ENCODE measurements around the gene EVI5L. TPM values are rescaled to one million over a fixed set of nuclear protein-coding genes. Genes with fewer than 3 reads are reported as not detected.

The EVI5L gene
- polyA plus RNA-seq, 1 donor from 2014 or later: 50.6 TPM

DNA sequence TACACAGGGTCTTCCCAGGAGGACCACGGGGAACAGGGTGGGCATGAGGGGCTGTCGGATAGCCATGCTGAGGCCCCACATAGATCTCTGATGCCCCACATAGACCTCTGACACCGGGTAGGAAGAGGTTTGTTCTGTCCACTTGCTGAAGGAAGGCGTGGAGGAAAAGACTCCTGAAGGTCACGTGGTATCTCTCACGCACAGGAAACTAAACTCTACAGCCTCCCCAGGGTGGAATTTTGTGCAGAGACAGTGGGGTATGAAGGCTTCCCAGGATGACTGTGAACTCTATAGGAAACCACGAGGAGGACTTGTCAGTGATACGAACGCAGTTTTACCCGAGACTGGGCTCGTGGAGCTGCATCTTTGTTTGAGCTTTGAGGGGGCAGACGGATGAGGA is 2.8 kb downstream of the EVI5L start:
- H3K27ac ChIP-seq (ENCODE audit: low read length): no peak overlapping the region
- H4K20me1 ChIP-seq (ENCODE audit: insufficient read depth): no peaks in the 10 kb centered on the region
- H3K79me2 ChIP-seq (replicated peaks; ENCODE audit: insufficient read depth, low read length): peaks cover 16% of the 10 kb centered on the region
- TF ChIP-seq SMC3 (conservative IDR thresholded peaks at IDR 0.05; ENCODE audit: poor library complexity): no peak
- no peak for TF ChIP-seq RAD21 (conservative IDR thresholded peaks at IDR 0.05)
- TF ChIP-seq, protein P1, sequence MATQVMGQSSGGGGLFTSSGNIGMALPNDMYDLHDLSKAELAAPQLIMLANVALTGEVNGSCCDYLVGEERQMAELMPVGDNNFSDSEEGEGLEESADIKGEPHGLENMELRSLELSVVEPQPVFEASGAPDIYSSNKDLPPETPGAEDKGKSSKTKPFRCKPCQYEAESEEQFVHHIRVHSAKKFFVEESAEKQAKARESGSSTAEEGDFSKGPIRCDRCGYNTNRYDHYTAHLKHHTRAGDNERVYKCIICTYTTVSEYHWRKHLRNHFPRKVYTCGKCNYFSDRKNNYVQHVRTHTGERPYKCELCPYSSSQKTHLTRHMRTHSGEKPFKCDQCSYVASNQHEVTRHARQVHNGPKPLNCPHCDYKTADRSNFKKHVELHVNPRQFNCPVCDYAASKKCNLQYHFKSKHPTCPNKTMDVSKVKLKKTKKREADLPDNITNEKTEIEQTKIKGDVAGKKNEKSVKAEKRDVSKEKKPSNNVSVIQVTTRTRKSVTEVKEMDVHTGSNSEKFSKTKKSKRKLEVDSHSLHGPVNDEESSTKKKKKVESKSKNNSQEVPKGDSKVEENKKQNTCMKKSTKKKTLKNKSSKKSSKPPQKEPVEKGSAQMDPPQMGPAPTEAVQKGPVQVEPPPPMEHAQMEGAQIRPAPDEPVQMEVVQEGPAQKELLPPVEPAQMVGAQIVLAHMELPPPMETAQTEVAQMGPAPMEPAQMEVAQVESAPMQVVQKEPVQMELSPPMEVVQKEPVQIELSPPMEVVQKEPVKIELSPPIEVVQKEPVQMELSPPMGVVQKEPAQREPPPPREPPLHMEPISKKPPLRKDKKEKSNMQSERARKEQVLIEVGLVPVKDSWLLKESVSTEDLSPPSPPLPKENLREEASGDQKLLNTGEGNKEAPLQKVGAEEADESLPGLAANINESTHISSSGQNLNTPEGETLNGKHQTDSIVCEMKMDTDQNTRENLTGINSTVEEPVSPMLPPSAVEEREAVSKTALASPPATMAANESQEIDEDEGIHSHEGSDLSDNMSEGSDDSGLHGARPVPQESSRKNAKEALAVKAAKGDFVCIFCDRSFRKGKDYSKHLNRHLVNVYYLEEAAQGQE (IDR thresholded peaks at IDR 0.05; ENCODE audit: borderline replicate concordance): no peak
- TF ChIP-seq EP300 (conservative IDR thresholded peaks at IDR 0.05; ENCODE audit: poor library complexity, severe bottlenecking): no peak
- no peak for TF ChIP-seq MXI1 (conservative IDR thresholded peaks at IDR 0.05; ENCODE audit: poor library complexity, severe bottlenecking)
- no peak for TF ChIP-seq TAF1 (IDR thresholded peaks at IDR 0.05; ENCODE audit: low read depth)
- TF ChIP-seq, protein P2, sequence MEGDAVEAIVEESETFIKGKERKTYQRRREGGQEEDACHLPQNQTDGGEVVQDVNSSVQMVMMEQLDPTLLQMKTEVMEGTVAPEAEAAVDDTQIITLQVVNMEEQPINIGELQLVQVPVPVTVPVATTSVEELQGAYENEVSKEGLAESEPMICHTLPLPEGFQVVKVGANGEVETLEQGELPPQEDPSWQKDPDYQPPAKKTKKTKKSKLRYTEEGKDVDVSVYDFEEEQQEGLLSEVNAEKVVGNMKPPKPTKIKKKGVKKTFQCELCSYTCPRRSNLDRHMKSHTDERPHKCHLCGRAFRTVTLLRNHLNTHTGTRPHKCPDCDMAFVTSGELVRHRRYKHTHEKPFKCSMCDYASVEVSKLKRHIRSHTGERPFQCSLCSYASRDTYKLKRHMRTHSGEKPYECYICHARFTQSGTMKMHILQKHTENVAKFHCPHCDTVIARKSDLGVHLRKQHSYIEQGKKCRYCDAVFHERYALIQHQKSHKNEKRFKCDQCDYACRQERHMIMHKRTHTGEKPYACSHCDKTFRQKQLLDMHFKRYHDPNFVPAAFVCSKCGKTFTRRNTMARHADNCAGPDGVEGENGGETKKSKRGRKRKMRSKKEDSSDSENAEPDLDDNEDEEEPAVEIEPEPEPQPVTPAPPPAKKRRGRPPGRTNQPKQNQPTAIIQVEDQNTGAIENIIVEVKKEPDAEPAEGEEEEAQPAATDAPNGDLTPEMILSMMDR (IDR thresholded peaks at IDR 0.05; ENCODE audit: poor library complexity, severe bottlenecking): no peak
- no peak for TF ChIP-seq EZH2 (IDR thresholded peaks at IDR 0.05; ENCODE audit: borderline replicate concordance, insufficient read depth, low read length, poor library complexity, severe bottlenecking)
- no peak for TF ChIP-seq POLR2AphosphoS5 (IDR thresholded peaks at IDR 0.05)
- no peak overlapping the region for H2AFZ ChIP-seq (ENCODE audit: low read depth, low read length)
- no peaks in the 10 kb centered on the region for H3K9me3 ChIP-seq (ENCODE audit: low read length)
- H3K36me3 ChIP-seq (ENCODE audit: insufficient read depth, low read length): no peaks in the 10 kb centered on the region
- peak overlapping the region; percentile 74 for H3K4me3 ChIP-seq (ENCODE audit: low read length)
- no peak overlapping the region for H3K9ac ChIP-seq (ENCODE audit: low read length)
- no peaks in the 10 kb centered on the region for H3K27me3 ChIP-seq (ENCODE audit: insufficient read depth, low read depth, low read length)
- H3F3A ChIP-seq (ENCODE audit: insufficient read depth, low read length, poor library complexity, severe bottlenecking): no peaks in the 10 kb centered on the region
- no peaks in the 10 kb centered on the region for H3K9me2 ChIP-seq (ENCODE audit: insufficient read depth, low read length)
- H3K4me2 ChIP-seq (ENCODE audit: low read length): no peak overlapping the region

DNA sequence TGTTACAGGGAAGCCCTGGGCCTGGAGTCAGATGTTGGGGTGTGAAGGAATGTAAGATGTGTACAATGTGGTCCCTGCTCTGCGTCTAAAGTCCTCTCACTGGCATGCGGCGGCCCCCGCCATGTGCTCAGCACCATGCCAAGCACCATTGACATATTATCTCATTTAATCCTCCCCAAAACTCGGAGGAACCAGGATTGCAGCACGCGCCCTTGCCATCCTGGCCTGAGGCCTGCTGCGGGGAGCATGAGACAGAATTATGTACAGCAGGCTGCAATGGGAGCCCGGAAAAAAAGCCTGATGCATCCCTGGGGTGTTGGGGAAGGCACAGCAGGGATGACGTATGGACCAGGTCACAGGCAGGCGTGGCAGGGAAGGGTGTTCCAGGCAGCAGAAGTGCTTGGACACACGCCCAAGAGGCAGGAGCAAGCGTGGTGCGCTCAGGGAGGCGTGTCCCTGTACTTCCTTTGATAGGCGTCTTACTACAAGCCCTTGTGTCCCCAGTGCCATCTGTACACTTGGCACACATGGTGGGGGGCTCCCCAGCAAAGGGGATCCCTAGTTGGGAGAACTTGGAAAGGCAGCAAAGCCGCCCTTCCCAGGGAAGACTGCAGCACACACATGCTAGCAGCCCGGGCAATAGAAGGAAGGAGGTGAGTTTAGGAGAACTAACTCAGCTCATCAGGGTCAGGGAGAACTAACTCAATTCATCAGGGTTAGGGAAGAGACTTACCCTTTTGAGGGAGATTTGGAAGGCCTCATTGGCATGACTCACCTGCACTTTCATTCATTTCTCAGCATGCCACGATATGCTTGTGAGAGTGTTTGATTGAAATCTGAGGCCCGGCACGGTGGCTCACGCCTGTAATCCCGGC is 3.4 kb downstream of the EVI5L start:
- H3K9ac ChIP-seq (ENCODE audit: low read length): no peak overlapping the region
- no peaks in the 10 kb centered on the region for H3F3A ChIP-seq (ENCODE audit: insufficient read depth, low read length, poor library complexity, severe bottlenecking)
- H4K20me1 ChIP-seq (ENCODE audit: insufficient read depth): no peaks in the 10 kb centered on the region
- H3K27ac ChIP-seq (ENCODE audit: low read length): no peak overlapping the region
- H2AFZ ChIP-seq (ENCODE audit: low read depth, low read length): no peak overlapping the region
- TF ChIP-seq MXI1 (conservative IDR thresholded peaks at IDR 0.05; ENCODE audit: poor library complexity, severe bottlenecking) (no peak), EZH2 (IDR thresholded peaks at IDR 0.05; ENCODE audit: borderline replicate concordance, insufficient read depth, low read length, poor library complexity, severe bottlenecking) (no peak), SMC3 (conservative IDR thresholded peaks at IDR 0.05; ENCODE audit: poor library complexity) (no peak), TAF1 (IDR thresholded peaks at IDR 0.05; ENCODE audit: low read depth) (no peak), POLR2AphosphoS5 (IDR thresholded peaks at IDR 0.05) (no peak), EP300 (conservative IDR thresholded peaks at IDR 0.05; ENCODE audit: poor library complexity, severe bottlenecking) (no peak), RAD21 (conservative IDR thresholded peaks at IDR 0.05) (no peak)
- TF ChIP-seq, protein P2 (IDR thresholded peaks at IDR 0.05; ENCODE audit: poor library complexity, severe bottlenecking): no peak
- TF ChIP-seq, protein P1 (IDR thresholded peaks at IDR 0.05; ENCODE audit: borderline replicate concordance): no peak
- no peak overlapping the region for H3K4me2 ChIP-seq (ENCODE audit: low read length)
- H3K27me3 ChIP-seq (ENCODE audit: insufficient read depth, low read depth, low read length): no peaks in the 10 kb centered on the region
- no peaks in the 10 kb centered on the region for H3K9me2 ChIP-seq (ENCODE audit: insufficient read depth, low read length)
- H3K4me3 ChIP-seq (ENCODE audit: low read length): no peak overlapping the region
- peaks cover 16% of the 10 kb centered on the region for H3K79me2 ChIP-seq (replicated peaks; ENCODE audit: insufficient read depth, low read length)
- H3K9me3 ChIP-seq (ENCODE audit: low read length): no peaks in the 10 kb centered on the region
- H3K36me3 ChIP-seq (ENCODE audit: insufficient read depth, low read length): no peaks in the 10 kb centered on the region
